ENCODE measurements around the gene UBAP2L. TPM values are rescaled to one million over a fixed set of nuclear protein-coding genes. Genes with fewer than 3 reads are reported as not detected.

UBAP2L gene
- total and polyA plus RNA-seq, 2 donors (not counting 1 experiment from before 2014, with no cell fraction given): 147 to 218 TPM

GRCh38 chr1:154222918-154223317 lies 2.2 kb downstream of the UBAP2L start:
- Mint-ChIP-seq H3K27me3 (no peaks in the 10 kb centered on the region), H3K9me3 (ENCODE audit: insufficient read depth) (no peaks in the 10 kb centered on the region), H3K4me1 (peaks cover 69% of the 10 kb centered on the region), H3K27ac (no peak overlapping the region), H3K4me3 (peak overlapping the region; percentile 52)
- DNase-seq (no peak), ATAC-seq (ENCODE audit: low read depth) (no peak)
- Histone ChIP-seq H3K4me3 (ENCODE audit: control extremely low read depth in 1 of 5, extremely low read depth in 1 of 5, insufficient read depth in 1 of 5, low read depth in 2 of 5, low read length in 4 of 5) (no peak overlapping the region), H3K9me3 (ENCODE audit: control extremely low read depth in 1 of 3, control insufficient read depth in 2 of 3, insufficient read depth in 1 of 3, low read length in 2 of 3) (no peaks in the 10 kb centered on the region), H3K9ac (ENCODE audit: low read length) (no peak overlapping the region), H3K36me3 (replicated peaks in 1 of 2; ENCODE audit: control extremely low read depth in 1 of 2, control insufficient read depth in 1 of 2, extremely low read depth in 1 of 2, insufficient read depth in 2 of 2, low read length in 1 of 2) (peaks cover 4 to 27% of the 10 kb centered on the region in 2 experiments), H4K20me1 (ENCODE audit: control insufficient read depth, insufficient read depth, low read length, poor library complexity, severe bottlenecking) (peaks cover 30% of the 10 kb centered on the region), H2AFZ (ENCODE audit: insufficient read depth, low read depth, low read length, poor library complexity, severe bottlenecking) (no peak overlapping the region), H3K4me1 (ENCODE audit: control insufficient read depth in 2 of 2, insufficient read depth in 2 of 2, low read length in 2 of 2) (peaks cover 34 to 39% of the 10 kb centered on the region in 2 donors), H3K27me3 (replicated peaks in 1 of 4; ENCODE audit: control extremely low read depth in 1 of 4, control insufficient read depth in 3 of 4, insufficient read depth in 4 of 4, low read length in 3 of 4) (no peaks in the 10 kb centered on the region), H3K79me2 (ENCODE audit: control insufficient read depth, insufficient read depth, low read length) (peaks cover 94% of the 10 kb centered on the region), H3K4me2 (replicated peaks; ENCODE audit: low read depth, low read length, poor library complexity, severe bottlenecking) (peak overlapping the region; percentile 86), H3K27ac (ENCODE audit: low read length in 2 of 2) (peak overlapping the region in 1 of 2 donors; percentile 100)
- POLR2A ChIA-PET: interaction anchor here (0.7 to 1.0 kb wide), 3 partner anchors 46 to 589 kb away, joined by 3 read pairs; partner anchors contain the start of gene CHTOP
- TF ChIP-seq CTCF (IDR thresholded peaks at IDR 0.05): no peak
- no peak for TF ChIP-seq EZH2 (IDR thresholded peaks at IDR 0.05; ENCODE audit: borderline replicate concordance, insufficient read depth, low read depth, low read length, poor library complexity, severe bottlenecking)
- no CpG with 5 or more reads among the region's 1 CpG for WGBS (ENCODE audit: insufficient coverage)
- intact Hi-C loops (cut with micrococcal nuclease): no loop called here
- CTCF ChIA-PET: interaction anchor here (1.2 to 1.7 kb wide), 2 partner anchors 24 to 112 kb away, joined by 3 to 7 read pairs; no protein-coding TSS in a partner anchor

DNA sequence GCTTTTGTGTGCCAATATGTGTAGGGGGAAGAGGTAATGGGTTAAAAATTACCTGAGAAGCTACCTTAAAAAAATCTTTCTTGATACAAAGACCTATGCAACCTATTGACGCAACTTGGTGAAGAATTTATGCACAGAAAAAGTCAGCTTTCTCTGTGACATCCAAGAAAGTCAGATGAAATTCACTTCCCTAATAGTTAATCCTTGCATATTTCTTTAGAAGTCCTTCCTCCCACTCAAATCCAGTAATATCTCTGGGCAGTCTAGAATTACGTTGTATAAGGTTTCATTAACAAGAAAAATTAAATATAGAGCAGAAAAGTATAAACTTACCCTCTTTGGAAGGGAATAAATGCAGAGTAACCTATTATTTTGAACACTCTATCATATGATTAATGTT lies 2.9 kb downstream of the UBAP2L start:
- Histone ChIP-seq H3K9me3 (ENCODE audit: control extremely low read depth in 1 of 3, control insufficient read depth in 2 of 3, insufficient read depth in 1 of 3, low read length in 2 of 3) (no peaks in the 10 kb centered on the region), H3K79me2 (ENCODE audit: control insufficient read depth, insufficient read depth, low read length) (peaks cover 94% of the 10 kb centered on the region), H3K4me1 (ENCODE audit: control insufficient read depth in 2 of 2, insufficient read depth in 2 of 2, low read length in 2 of 2) (peaks cover 32 to 33% of the 10 kb centered on the region in 2 donors), H3K27ac (ENCODE audit: low read length in 2 of 2) (peak overlapping the region in 1 of 2 donors; percentile 64), H2AFZ (ENCODE audit: insufficient read depth, low read depth, low read length, poor library complexity, severe bottlenecking) (no peak overlapping the region), H4K20me1 (ENCODE audit: control insufficient read depth, insufficient read depth, low read length, poor library complexity, severe bottlenecking) (peaks cover 33% of the 10 kb centered on the region), H3K9ac (ENCODE audit: low read length) (no peak overlapping the region), H3K36me3 (replicated peaks in 1 of 2; ENCODE audit: control extremely low read depth in 1 of 2, control insufficient read depth in 1 of 2, extremely low read depth in 1 of 2, insufficient read depth in 2 of 2, low read length in 1 of 2) (peaks cover 5 to 25% of the 10 kb centered on the region in 2 experiments), H3K4me2 (replicated peaks; ENCODE audit: low read depth, low read length, poor library complexity, severe bottlenecking) (no peak overlapping the region), H3K27me3 (replicated peaks in 1 of 4; ENCODE audit: control extremely low read depth in 1 of 4, control insufficient read depth in 3 of 4, insufficient read depth in 4 of 4, low read length in 3 of 4) (no peaks in the 10 kb centered on the region), H3K4me3 (ENCODE audit: control extremely low read depth in 1 of 5, extremely low read depth in 1 of 5, insufficient read depth in 1 of 5, low read depth in 2 of 5, low read length in 4 of 5) (no peak overlapping the region)
- ChIA-PET POLR2A (interaction anchor here (1.0 kb wide), 2 partner anchors 47 to 589 kb away, joined by 3 read pairs; partner anchors contain the start of gene CHTOP), CTCF (interaction anchor here (1.2 to 1.7 kb wide), 2 partner anchors 25 to 111 kb away, joined by 3 to 7 read pairs; no protein-coding TSS in a partner anchor)
- no peak for ATAC-seq (ENCODE audit: low read depth)
- Mint-ChIP-seq H3K4me1 (peaks cover 64% of the 10 kb centered on the region), H3K27me3 (no peaks in the 10 kb centered on the region), H3K27ac (no peak overlapping the region), H3K4me3 (no peak overlapping the region), H3K9me3 (ENCODE audit: insufficient read depth) (no peaks in the 10 kb centered on the region)
- intact Hi-C loops (cut with micrococcal nuclease): no loop called here
- TF ChIP-seq CTCF (IDR thresholded peaks at IDR 0.05) (no peak), EZH2 (IDR thresholded peaks at IDR 0.05; ENCODE audit: borderline replicate concordance, insufficient read depth, low read depth, low read length, poor library complexity, severe bottlenecking) (no peak)
- WGBS (ENCODE audit: insufficient coverage): no CpG with 5 or more reads among the region's 2 CpGs
- DNase-seq: no peak
